Neural progenitor cell (in vitro differentiated cells): Measurements from ENCODE around the gene PPFIBP1.

Experiments
- EZH2 ChIP-seq: fragments of 200-600 bp; sonication (generic); IDR thresholded peaks from 2 replicates; pipeline ENCODE4 v1.6.1; 2017; ENCODE audit warnings: antibody characterized with exemption, mild to moderate bottlenecking, moderate library complexity
- EZH2phosphoT487 ChIP-seq: fragments of 200-600 bp; sonication (generic); IDR thresholded peaks from 2 replicates; pipeline ENCODE4 v1.6.1; 2017; ENCODE audit warnings: antibody characterized with exemption
- TF ChIP-seq, protein P1 (sequence below): fragments of 200-600 bp; sonication (generic); IDR thresholded peaks from 2 replicates; pipeline ENCODE4 v1.5.1; 2017; ENCODE audit warnings: antibody characterized with exemption, mild to moderate bottlenecking

DNA sequence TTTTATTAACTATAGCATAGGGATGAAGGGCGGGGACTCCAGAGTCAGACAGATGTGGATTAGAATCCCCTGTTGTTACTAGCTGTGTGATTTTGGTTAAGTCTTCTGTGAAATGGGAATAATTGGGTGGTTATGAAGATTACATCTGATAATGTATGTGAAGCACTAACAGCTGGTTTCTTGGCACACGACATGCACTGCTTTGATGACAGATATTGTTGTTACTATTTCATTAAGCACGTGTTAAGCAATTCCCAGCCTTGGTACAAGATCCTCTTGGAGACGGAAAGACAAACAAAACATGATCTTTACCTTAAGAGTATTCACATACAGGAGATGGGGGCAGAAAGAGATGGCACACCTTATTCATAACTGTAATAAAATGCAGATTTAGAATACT lies 7.9 kb downstream of the PPFIBP1 start:
- TF ChIP-seq, protein P1, sequence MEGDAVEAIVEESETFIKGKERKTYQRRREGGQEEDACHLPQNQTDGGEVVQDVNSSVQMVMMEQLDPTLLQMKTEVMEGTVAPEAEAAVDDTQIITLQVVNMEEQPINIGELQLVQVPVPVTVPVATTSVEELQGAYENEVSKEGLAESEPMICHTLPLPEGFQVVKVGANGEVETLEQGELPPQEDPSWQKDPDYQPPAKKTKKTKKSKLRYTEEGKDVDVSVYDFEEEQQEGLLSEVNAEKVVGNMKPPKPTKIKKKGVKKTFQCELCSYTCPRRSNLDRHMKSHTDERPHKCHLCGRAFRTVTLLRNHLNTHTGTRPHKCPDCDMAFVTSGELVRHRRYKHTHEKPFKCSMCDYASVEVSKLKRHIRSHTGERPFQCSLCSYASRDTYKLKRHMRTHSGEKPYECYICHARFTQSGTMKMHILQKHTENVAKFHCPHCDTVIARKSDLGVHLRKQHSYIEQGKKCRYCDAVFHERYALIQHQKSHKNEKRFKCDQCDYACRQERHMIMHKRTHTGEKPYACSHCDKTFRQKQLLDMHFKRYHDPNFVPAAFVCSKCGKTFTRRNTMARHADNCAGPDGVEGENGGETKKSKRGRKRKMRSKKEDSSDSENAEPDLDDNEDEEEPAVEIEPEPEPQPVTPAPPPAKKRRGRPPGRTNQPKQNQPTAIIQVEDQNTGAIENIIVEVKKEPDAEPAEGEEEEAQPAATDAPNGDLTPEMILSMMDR, result no peak
- no peak for TF ChIP-seq EZH2phosphoT487
- no peak for TF ChIP-seq EZH2
